Measurements from ENCODE around the gene MPND. TPM values are rescaled to one million over a fixed set of nuclear protein-coding genes. Genes with fewer than 3 reads are reported as not detected.

MPND gene
- total RNA-seq, 1 donor from 2014 or later: 22.0 TPM

- peak; percentile 55 for ATAC-seq
Observed at GRCh38 chr19:4379383-4380253, 36.3 kb downstream of the MPND start.

- ATAC-seq: peak; percentile 51
Observed at GRCh38 chr19:4380254-4380727, 36.9 kb downstream of the MPND start.

- no peak for ATAC-seq
Observed at GRCh38 chr19:4385291-4386040, 42.1 kb downstream of the MPND start.

GRCh38 chr19:4386041-4386782 lies 42.9 kb downstream of the MPND start:
- no peak for ATAC-seq

- ATAC-seq: peak; percentile 68
Observed at GRCh38 chr19:4388337-4389063, 45.1 kb downstream of the MPND start.

- ATAC-seq: no peak
Observed at GRCh38 chr19:4389064-4389375, 45.7 kb downstream of the MPND start.

- ATAC-seq: no peak
Observed at GRCh38 chr19:4389511-4390016, 46.2 kb downstream of the MPND start.

- ATAC-seq: peak; percentile 47
Observed at GRCh38 chr19:4390017-4390566, 46.7 kb downstream of the MPND start.

GRCh38 chr19:4390567-4391305 lies 47.4 kb downstream of the MPND start:
- ATAC-seq: peak; percentile 12

GRCh38 chr19:4391306-4391693 lies 47.9 kb downstream of the MPND start:
- no peak for ATAC-seq

GRCh38 chr19:4391701-4392483 lies 48.5 kb downstream of the MPND start:
- ATAC-seq: peak; percentile 22

- ATAC-seq: no peak
Observed at GRCh38 chr19:4393947-4394590, 50.7 kb downstream of the MPND start.

GRCh38 chr19:4396949-4397783 lies 53.8 kb downstream of the MPND start:
- ATAC-seq: no peak

GRCh38 chr19:4399812-4400134 lies 56.4 kb downstream of the MPND start:
- peak; percentile 13 for ATAC-seq

GRCh38 chr19:4400135-4400936 lies 57.0 kb downstream of the MPND start, which contains the start of gene SH3GL1:
Gene SH3GL1 (minus strand): TSS chr19:4400547. CDS start chr19:4400368, 179 bp downstream.
- ATAC-seq: peak; percentile 79

- no peak for ATAC-seq
Observed at GRCh38 chr19:4401769-4402170, 58.4 kb downstream of the MPND start.

GRCh38 chr19:4402171-4403004 lies 59.0 kb downstream of the MPND start, which contains the start of gene CHAF1A:
Gene CHAF1A (plus strand): TSS chr19:4402640. CDS start chr19:4402763, 123 bp downstream.
- ATAC-seq: peak; percentile 93

All from esophagus mucosa (tissue), 1 donor.